Osteocyte (in vitro differentiated cells): ENCODE data around the gene PSENEN. TPM values are rescaled to one million over a fixed set of nuclear protein-coding genes. Genes with fewer than 3 reads are reported as not detected.

Experiments used
- DNase-seq: peaks from one replicate; pipeline ENCODE4 v3.0.0; 2021; ENCODE audit warnings: mixed read lengths; ENCODE audit not compliant: unreplicated experiment; ENCODE audit errors: extremely low spot score
- H3K27ac Mint-ChIP-seq: one replicate; pipeline ENCODE4 v1.8.0; 2021; ENCODE audit warnings: mild to moderate bottlenecking, mixed read lengths; ENCODE audit not compliant: unreplicated experiment
- H3K27me3 Mint-ChIP-seq: one replicate; pipeline ENCODE4 v1.8.0; 2021; ENCODE audit warnings: mixed read lengths; ENCODE audit not compliant: unreplicated experiment
- H3K36me3 Mint-ChIP-seq: one replicate; pipeline ENCODE4 v1.8.0; 2021; ENCODE audit warnings: mixed read lengths; ENCODE audit not compliant: unreplicated experiment
- H3K4me1 Mint-ChIP-seq: one replicate; pipeline ENCODE4 v1.8.0; 2021; ENCODE audit warnings: mixed read lengths; ENCODE audit not compliant: unreplicated experiment
- H3K4me3 Mint-ChIP-seq: one replicate; pipeline ENCODE4 v1.8.0; 2021; ENCODE audit warnings: mild to moderate bottlenecking, moderate library complexity, mixed read lengths; ENCODE audit not compliant: unreplicated experiment
- H3K9me3 Mint-ChIP-seq: one replicate; pipeline ENCODE4 v1.8.0; 2021; ENCODE audit warnings: mixed read lengths; ENCODE audit not compliant: unreplicated experiment
- CTCF ChIP-seq: fragments of 200-600 bp; sonication (generic); IDR thresholded peaks from 2 replicates; pipeline ENCODE4 v1.5.0; 2021; ENCODE audit warnings: antibody characterized with exemption, mild to moderate bottlenecking, moderate library complexity
- total RNA-seq: library from RNA; stranded (reverse); gene quantifications from 2 replicates; pipeline ENCODE4 v1.2.1, GENCODE V29; 2021

The PSENEN gene
- total RNA-seq, 1 donor from 2014 or later = 72.6 TPM

- Mint-ChIP-seq H3K4me1 (peaks cover 16% of the 10 kb centered on the region), H3K27ac (no peak overlapping the region), H3K4me3 (no peak overlapping the region), H3K27me3 (no peaks in the 10 kb centered on the region), H3K9me3 (no peaks in the 10 kb centered on the region), H3K36me3 (no peaks in the 10 kb centered on the region)
- no peak for DNase-seq
- TF ChIP-seq CTCF = no peak
Observed at GRCh38 chr19:35712567-35713505, 32.6 kb upstream of the PSENEN start.

- DNase-seq = no peak
- no peaks in the 10 kb centered on the region for H3K36me3 Mint-ChIP-seq
- H3K27ac Mint-ChIP-seq = no peak overlapping the region
- no peak overlapping the region for H3K4me3 Mint-ChIP-seq
- H3K9me3 Mint-ChIP-seq = no peaks in the 10 kb centered on the region
- peaks cover 16% of the 10 kb centered on the region for H3K4me1 Mint-ChIP-seq
- H3K27me3 Mint-ChIP-seq = no peaks in the 10 kb centered on the region
- TF ChIP-seq CTCF = no peak
Observed at GRCh38 chr19:35713506-35713850, 32.0 kb upstream of the PSENEN start.

- no peak for DNase-seq
- H3K4me1 Mint-ChIP-seq = peaks cover 19% of the 10 kb centered on the region
- no peak overlapping the region for H3K4me3 Mint-ChIP-seq
- no peak overlapping the region for H3K27ac Mint-ChIP-seq
- no peaks in the 10 kb centered on the region for H3K9me3 Mint-ChIP-seq
- H3K36me3 Mint-ChIP-seq = no peaks in the 10 kb centered on the region
- no peak for TF ChIP-seq CTCF
- no peaks in the 10 kb centered on the region for H3K27me3 Mint-ChIP-seq
Observed at GRCh38 chr19:35713904-35714495, 31.5 kb upstream of the PSENEN start.

GRCh38 chr19:35714601-35715354, 30.7 kb upstream of the PSENEN start:
- H3K27me3 Mint-ChIP-seq = no peaks in the 10 kb centered on the region
- H3K4me3 Mint-ChIP-seq = peak overlapping the region; percentile 38
- no peaks in the 10 kb centered on the region for H3K9me3 Mint-ChIP-seq
- no peaks in the 10 kb centered on the region for H3K36me3 Mint-ChIP-seq
- TF ChIP-seq CTCF = no peak
- H3K27ac Mint-ChIP-seq = no peak overlapping the region
- DNase-seq = no peak
- peaks cover 25% of the 10 kb centered on the region for H3K4me1 Mint-ChIP-seq

- no peak for DNase-seq
- Mint-ChIP-seq H3K9me3 (no peaks in the 10 kb centered on the region), H3K36me3 (peaks cover 2% of the 10 kb centered on the region), H3K27ac (no peak overlapping the region), H3K4me3 (no peak overlapping the region), H3K4me1 (peaks cover 26% of the 10 kb centered on the region), H3K27me3 (no peaks in the 10 kb centered on the region)
- TF ChIP-seq CTCF = no peak
Observed at GRCh38 chr19:35715355-35715809, 30.1 kb upstream of the PSENEN start.
